Measurements from ENCODE around the gene YIPF6.
A peak's percentile ranks its signal among the peaks of the same experiment; 100 is the strongest.
"Not testable (repeated sequence)": the region's sequence is repeated elsewhere in the genome, so short reads cannot be mapped to it uniquely, and the experiment has no call there.

Gene YIPF6, protein sequence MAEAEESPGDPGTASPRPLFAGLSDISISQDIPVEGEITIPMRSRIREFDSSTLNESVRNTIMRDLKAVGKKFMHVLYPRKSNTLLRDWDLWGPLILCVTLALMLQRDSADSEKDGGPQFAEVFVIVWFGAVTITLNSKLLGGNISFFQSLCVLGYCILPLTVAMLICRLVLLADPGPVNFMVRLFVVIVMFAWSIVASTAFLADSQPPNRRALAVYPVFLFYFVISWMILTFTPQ

DNA sequence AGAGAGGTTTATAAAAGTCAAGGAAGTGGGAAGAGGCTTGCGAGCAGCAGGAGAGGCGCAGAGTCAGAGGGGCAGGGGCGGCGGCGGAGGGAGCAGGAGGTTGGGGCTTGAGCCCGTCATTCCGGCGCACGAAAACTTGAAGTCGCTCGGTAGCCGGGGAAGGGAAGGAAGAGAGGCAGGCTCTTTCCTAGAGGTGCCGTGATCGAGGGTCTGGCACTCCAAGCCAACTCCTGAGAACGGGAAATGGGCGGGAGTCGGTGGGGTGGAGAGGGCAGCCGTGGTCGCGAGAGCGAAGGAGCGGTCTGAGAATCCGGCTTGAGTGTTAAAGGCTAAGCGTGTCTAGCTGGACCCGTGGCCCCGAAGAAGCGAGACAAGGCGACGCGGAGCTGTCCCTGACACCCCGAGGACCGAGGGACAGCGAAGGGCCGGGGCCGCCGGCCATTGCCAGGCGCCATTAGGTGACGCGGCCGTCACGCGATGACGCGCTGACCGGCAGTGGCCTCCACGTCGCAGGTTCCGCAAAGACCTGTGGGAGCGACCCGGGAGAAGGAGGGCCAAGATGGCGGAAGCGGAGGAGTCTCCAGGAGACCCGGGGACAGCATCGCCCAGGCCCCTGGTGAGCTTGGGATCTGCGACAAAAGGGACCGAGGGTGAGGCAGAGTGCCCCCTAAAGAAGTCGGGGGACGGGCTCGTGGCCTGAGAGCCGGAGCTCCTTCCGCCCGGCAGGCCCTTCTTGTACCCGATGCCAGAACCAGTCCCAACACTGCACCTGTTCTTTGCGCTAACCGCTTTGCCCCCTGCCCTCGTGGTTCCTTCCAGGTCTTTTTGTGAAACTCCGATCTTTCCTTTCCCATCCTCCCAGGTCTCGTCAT lies at the start of gene YIPF6:
TSS of gene YIPF6 (plus strand) at position 544 of the 872 bp plus-strand sequence. CDS start at position 560, 16 bp downstream.
- DNase-seq: peak; percentile 71

DNA sequence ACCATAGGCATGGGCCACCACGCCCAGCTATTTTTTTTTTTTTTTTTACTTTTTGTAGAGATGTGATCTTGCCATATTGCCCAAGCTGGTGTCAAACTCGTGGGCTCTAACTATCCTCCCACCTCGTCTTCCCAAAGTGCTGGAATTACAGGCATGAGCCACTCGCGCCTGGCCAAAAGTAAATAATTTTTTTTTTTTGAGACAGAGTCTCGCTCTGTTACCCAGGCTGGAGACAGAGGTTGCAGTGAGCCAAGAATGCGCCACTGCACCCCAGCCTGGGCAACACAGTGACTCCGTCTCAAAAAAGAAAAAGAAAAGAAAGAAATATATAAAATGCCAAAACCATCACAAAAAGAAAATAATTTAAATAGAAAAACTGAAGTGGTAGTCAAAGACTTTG lies 47.1 kb upstream of the YIPF6 start:
- no peak for DNase-seq

GRCh38 chrX:68454476-68455150 lies 44.2 kb upstream of the YIPF6 start:
- DNase-seq: no peak

GRCh38 chrX:68455151-68455510 lies 43.7 kb upstream of the YIPF6 start:
- DNase-seq: no peak

DNA sequence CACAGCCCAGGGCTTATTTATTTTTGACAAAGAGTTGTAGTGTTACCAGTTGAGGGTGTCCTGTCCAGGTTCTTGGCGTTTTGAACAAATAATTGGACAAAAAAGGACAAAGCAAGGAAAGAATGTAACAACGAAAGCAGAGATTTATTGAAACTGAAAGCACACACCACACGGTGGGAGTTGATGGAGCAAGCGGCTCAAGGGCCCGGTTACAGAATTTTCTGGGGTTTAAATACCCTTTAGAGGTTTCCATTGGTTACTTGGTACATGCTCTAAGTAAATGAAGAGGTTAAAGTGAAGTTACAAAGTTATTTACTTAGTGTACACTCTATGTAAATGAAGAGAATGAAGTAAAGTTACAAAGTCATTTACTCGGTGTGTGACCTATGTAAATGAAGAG lies 37.8 kb upstream of the YIPF6 start:
- DNase-seq: no peak

- no peak for DNase-seq
These were observed 37.3 kb upstream of the YIPF6 start for GRCh38 chrX:68461576-68461975.

- no peak for DNase-seq
These were observed 36.7 kb upstream of the YIPF6 start for GRCh38 chrX:68462197-68462596.

DNA sequence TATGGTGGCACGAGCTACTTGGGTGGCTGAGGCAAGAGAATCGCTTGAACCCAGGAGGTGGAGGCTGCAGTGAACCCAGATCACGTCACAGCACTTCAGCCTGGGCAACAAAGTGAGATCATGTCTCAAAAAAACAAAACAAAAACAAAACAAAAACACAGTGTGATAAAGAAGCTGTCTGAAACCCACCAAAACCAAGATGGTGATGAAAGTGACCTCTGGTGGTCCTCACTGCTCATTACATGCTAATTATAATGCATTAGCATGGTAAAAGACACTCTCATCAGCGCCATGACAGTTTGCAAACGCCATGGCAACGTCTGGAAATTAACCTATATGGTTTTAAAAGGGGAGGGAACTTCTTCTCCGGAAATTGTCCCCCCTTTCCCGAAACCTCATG lies 36.2 kb upstream of the YIPF6 start:
- DNase-seq: peak; percentile 45

DNA sequence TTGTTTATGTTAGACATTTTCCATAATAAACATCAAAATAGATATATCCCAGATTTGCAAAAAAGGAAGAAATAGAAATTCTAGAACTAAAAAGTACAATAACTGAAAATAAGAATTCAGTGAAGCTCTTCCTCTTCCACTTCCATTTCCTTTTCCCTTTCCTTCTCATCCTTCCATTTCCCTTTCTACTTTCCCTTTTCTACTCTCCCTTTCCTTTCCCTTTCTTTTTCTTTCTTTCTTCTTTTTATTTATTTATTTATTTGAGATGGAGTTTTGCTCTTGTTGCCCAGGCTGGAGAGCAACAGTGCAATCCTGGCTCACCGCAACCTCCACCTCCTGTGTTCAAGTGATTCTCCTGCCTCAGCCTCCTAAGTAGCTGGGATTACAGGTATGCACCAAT lies 35.0 kb upstream of the YIPF6 start:
- DNase-seq: no peak

DNA sequence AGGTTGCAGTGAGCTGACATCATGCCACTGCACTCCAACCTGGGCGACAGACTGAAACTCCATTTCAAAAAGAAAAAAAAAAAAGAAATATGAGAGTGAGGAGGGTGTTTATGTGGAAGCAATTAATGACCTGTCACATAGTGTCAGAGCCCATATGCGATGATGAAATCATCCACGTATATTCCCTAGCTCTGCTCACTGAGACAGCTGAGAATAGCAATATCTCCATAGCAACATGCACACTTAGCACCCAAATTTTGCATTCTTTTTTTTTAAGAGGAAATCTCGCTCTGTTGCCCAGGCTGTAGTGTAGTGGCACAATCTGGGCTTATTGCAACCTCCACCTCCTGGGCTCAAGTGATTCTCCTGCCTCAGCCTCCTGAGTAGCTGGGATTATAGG lies 34.1 kb upstream of the YIPF6 start:
- no peak for DNase-seq

GRCh38 chrX:68480969-68481368 lies 17.9 kb upstream of the YIPF6 start:
- no peak for DNase-seq

DNA sequence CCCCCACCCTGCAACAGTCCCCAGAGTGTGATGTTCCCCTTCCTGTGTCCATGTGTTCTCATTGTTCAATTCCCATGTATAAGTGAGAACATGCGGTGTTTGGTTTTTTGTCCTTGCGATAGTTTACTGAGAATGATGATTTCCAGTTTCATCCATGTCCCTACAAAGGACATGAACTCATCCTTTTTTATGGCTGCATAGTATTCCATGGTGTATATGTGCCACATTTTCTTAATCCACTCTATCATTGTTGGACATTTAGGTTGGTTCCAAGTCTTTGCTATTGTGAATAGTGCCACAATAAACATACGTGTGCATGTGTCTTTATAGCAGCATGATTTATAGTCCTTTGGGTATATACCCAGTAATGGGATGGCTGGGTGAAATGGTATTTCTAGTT lies 12.7 kb upstream of the YIPF6 start:
- not testable (repeated sequence) for DNase-seq

- no peak for DNase-seq
These were observed 11.6 kb upstream of the YIPF6 start for GRCh38 chrX:68487254-68487653.

GRCh38 chrX:68487924-68488323 lies 10.9 kb upstream of the YIPF6 start:
- no peak for DNase-seq

DNA sequence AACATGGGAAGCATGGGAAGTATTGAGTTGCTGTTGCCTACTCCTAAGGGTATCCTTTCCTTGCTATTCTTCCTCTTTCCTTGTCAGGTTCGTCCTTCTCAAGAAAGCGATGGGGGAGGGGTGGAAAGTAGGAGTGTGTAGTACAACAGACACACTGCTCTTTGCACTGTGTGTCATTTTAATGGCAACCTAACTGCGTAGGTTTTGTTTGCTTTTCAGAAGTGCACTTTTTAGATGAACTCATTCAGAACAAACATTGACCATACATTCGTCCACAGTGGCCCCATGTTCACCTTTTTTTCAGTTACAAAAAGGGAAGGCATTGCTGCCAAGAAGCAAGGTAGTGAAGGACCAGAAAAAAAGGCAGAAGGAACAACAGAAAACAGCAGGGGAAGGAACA lies 10.2 kb upstream of the YIPF6 start:
- DNase-seq: no peak

GRCh38 chrX:68490644-68491043 lies 8.2 kb upstream of the YIPF6 start:
- no peak for DNase-seq

DNA sequence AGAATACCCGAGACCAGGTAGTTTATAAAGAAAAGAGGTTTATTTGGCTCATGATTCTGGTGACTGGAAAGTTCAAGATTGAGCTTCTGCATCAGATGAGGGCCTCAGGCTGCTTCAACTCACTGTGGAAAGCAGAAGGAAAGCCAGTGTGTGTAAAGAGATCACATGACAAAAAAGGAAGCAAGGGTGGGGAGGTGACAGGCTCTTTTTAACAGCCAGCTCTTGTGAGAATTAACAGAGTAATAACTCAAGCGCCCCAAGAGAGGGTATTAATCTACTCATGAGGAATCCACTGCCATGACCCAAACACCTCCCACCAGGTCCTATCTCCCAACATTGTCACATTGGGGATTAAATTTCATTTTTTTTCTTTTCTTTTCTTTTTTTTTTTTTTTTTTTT lies 6.3 kb upstream of the YIPF6 start:
- DNase-seq: no peak

GRCh38 chrX:68493776-68494175 lies 5.1 kb upstream of the YIPF6 start:
- DNase-seq: not testable (repeated sequence)

DNA sequence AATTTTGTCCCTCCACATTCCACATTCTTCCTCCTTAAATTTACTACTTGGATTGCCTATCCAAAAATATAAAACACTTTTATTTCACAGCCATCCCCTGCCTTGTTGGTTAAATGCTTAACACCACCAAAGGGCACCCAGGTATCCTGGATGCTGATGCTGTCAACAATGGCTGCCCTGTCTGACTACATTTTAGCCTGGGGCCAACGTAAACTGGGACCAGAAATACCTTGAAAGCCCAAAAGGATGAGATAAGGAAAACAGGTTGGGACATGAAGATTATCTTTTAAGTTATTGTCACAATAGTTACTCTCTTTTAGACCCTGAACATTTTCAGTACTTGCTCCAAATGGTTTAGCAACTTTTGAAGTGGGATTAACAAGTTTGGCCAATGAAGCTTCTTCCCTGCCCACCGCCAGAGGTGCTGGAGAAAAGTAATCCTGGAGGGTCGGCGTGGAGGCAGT lies 775 bp upstream of the YIPF6 start:
- DNase-seq: no peak

DNA sequence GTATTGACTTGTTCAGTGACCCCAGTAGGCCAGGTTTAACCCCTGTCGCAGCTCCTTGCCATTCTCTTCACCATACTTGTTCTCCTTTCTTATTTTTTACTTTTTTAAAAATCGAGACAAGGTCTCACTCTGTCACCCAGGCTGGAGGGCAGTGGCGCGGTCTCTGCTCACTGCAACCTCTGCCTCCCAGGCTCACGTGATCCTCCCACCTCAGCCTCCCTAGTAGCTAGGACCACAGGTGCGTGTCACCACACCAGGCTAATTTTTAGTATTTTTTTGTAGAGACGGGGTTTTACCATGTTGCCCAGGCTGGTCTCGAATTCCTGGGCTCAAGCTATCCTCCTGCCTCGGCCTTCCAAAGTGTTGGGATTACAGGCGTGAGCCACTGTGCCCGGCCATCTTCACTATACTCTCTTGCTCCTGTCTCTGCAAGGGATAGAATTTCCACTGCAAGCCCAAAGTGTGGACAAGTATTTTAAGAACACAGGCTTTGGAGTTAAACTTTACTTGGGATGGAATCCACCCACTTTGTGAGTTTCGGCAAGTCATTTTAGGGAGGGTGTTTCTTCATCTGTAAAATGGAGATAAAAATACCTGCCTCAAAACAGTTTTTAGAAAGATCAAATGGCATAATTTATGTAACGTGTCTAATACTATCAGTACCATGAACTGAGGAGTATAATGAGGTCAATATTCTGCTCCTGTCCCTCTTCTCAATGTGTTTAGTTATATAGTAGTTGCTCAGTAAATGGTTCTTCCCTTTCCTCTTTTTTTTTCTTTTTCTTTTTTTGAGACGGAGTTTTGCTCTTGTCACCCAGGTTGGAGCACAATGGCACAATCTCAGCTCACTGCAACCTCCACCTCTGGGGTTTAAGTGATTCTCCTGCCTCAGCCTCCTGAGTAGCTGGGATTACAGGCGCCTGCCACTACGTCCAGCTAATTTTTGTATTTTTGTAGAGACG lies 973 bp downstream of the YIPF6 start:
- DNase-seq: no peak

DNA sequence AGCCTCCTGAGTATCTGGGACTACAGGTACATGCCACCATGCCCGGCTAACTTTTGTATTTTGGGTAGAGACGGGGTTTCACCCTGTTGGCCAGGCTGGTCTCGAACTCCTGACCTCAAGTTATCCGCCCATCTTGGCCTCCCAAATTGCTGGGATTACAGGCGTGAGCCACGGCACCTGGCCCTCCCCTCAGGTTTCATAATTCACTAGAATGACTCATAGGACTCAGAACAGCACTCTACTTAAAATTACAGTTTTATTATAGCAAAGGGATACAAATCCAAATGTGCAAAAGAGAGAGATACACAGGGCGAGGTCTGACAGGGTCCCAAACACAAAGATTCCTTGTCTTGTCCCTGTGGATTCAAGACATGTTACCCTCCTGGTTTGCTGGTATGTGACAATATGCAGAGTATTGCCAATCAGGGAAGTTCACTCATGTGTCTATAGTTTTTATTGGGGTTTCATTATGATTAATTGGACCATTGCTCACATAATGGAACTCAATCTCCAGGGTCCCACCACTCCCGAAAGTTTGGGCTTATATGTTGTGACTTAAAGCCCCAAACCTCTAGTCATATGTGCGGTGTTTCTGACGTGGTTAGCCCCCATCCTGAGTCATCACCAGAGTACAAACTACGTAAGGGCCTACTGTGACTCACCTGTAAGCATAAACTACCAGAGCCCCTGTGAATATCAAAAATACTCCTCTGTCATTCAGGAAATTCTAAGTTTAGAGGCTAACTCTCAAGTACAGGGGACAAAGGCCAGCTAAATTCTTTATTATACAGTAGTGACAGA lies 5.2 kb downstream of the YIPF6 start:
- peak; percentile 10 for DNase-seq

GRCh38 chrX:68506649-68507048 lies 7.8 kb downstream of the YIPF6 start:
- no peak for DNase-seq
